Cerebellar nuclear complex (tissue), 1 donor: Measurements from ENCODE around the gene CUEDC2.

ENCODE experiments used
- DNase-seq, 2 experiments: peaks; one replicate each; lab custom pipeline; 2025; lab: John Stamatoyannopoulos, UW

CUEDC2 gene, protein sequence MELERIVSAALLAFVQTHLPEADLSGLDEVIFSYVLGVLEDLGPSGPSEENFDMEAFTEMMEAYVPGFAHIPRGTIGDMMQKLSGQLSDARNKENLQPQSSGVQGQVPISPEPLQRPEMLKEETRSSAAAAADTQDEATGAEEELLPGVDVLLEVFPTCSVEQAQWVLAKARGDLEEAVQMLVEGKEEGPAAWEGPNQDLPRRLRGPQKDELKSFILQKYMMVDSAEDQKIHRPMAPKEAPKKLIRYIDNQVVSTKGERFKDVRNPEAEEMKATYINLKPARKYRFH

DNA sequence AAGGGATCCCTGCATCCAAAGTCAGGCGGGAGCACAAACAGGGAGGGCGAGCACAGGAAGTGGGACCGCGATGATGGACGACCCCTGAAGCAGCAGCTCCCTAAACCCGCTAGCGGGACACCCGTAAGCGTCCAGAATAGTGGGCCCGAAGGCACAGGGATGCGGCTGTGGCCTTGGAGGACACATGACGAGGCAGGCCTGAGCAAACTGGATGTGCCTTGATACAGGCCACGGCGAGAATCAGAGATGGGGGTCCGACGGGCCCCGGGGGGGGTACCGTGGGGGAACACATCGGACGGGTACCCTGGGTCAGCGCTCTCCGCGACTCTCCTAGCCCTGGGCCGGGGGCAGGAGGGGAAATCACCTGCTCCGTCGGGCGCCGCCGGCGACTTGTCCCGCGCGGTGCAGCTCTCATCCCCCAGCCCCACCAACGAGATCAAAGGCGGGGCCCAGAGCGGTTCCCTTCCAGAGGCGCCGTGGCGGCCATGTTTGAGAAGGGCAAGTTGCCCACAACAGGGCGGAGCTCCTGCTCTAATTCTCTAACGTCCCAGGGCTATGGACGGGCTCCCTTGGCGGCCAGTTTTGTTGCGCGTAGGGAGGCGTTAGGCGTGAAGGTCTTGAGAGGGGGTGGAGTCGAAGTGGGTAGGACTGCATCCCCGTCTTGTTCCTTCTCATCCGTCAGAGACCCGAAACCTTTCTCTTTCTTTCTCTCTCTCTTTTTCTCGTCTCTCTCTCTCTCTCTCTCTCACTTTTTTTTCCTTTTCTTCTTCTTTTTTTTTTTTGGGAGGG lies at the start of gene CUEDC2:
TSS of gene CUEDC2 (minus strand) at position 413 of the 789 bp plus-strand sequence. CDS start 7,386 bp downstream, outside the sequence.
- peak; percentile 90 to 92 for DNase-seq

DNA sequence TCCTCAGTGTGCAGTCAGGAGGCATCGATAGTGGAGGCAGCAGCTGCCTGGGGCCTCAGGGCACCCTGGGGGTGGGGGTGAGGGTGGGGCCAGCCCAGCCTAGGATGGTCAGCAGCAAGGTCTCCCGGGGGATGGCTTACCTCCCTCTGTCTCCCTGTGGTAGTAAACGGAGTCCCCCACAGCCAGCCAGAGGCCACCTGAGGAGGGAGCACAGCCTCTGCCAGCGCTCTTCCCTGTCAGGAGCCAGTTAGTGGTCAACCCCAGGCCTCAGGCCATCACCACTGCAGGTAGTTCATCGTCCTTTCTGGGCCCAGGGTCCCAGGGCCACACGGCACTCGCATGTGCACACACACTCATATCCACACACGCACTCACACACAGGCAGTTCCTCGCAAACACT lies 48.0 kb upstream of the CUEDC2 start:
- DNase-seq: no peak

DNA sequence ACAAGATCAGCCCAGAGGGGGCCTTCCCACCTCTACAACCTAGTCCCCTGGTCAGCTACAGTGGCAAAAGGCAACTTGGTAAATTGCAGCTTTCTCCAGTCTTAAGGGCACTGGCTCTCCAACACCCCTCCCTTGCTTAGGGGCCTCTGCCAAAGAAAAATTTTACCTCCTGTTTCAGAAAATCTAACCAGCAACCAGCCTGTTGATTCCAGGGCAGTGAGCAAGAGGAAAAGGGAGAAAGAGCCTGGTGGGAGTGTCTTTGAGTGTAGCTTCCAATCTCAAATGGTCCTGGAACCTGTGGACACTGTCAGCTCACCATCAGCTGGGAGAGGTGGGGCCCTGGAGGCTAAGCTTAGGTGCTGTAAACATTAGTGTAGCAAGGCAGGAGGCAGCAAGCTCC lies 47.3 kb upstream of the CUEDC2 start:
- no peak for DNase-seq

DNA sequence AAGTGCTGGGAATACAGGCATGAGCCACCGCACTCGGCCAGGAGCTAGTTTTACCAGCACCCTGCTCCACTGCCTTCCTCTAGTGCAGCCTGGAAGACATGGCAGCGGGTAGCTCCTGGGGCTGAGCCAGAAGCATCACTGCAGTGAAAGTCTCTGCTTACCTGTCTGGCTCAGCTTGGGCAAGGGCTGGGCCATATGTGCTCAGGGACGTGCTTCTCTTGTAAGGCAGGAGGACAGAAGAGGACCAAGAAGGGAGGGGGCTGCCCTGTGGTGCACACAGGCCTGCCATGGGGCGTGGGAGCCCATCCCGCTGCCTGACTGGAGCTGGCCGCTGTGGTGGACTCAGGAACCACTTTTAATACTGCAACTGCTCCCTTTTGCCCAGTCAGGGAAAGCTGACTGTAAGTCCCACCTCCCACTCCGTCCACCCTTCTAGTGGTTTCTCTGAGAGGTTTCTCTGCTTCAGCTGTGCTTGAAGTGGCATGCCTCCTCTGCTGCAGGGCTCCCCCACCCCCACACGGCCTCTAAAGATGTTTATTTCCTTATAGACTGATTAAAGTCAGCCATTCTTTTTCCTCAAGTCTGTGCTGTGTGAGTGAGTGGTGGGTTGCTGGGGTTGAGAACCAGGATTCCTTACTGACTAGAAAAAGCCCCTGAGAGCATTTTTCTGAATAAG lies 44.2 kb upstream of the CUEDC2 start:
- no peak for DNase-seq

DNA sequence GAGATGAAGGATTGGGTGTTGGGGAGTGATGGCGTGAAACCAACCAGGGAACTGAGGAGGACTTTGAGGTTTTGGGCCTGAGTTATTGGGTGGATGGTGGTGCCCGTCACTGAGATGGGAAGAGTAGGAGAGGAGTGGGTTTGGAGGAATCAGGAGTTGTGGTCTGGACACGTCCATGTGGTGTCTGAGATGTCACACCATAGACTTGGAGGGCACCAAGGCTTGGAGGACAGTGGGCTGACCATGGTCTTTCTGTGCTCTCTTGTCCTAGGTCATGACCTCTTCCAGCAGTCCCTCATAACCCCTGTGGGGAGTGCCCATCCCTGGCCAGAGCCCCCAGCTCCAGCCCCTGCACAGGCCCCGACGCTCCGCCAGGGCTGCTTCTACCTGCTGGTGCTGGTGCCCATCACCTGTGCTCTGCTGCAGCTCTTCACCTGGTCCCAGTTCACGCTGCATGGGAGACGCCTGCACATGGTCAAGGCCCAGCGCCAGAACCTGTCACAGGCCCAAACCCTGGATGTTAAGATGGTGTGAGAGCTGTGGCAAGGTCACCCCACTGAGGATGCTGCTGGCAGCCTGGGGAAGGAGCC lies 43.2 kb upstream of the CUEDC2 start:
- no peak for DNase-seq

DNA sequence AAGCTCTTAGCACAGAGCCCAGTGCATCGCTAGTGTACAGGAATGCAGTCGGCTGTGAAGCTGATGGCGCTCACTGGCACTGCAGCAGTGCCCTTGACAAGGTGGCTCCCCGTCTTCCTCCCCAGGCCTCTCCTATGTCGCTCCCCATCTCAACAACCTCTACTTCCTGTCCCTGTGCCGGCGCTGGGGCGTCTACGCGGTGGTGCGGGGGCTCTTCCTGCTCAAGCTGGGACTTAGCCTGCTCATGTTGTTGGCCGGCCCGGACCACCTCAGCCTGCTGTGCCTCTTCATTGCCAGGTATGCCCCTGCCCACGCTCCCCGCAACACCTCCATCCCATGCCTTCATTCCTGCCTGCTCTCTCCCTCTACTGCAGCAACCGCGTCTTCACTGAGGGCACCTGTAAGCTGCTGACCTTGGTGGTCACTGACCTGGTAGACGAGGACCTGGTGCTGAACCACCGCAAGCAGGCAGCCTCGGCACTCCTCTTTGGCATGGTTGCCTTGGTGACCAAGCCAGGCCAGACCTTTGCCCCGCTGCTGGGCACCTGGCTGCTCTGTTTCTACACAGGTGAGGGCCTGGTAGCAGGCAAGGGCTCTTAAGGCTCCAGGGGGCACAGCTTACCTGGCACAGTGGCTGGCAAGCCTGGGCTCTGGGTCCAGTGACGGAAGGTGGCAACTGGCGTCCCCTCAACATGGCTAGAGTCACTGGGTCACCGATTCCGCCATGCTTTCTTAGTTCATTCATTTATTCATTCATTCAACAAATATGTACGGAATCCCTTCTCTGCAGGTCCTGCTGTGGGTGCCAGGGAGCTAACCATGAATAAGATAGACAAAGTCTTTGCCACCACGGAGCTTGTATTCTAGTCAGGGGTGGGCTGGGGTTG lies 41.3 kb upstream of the CUEDC2 start:
- no peak for DNase-seq

DNA sequence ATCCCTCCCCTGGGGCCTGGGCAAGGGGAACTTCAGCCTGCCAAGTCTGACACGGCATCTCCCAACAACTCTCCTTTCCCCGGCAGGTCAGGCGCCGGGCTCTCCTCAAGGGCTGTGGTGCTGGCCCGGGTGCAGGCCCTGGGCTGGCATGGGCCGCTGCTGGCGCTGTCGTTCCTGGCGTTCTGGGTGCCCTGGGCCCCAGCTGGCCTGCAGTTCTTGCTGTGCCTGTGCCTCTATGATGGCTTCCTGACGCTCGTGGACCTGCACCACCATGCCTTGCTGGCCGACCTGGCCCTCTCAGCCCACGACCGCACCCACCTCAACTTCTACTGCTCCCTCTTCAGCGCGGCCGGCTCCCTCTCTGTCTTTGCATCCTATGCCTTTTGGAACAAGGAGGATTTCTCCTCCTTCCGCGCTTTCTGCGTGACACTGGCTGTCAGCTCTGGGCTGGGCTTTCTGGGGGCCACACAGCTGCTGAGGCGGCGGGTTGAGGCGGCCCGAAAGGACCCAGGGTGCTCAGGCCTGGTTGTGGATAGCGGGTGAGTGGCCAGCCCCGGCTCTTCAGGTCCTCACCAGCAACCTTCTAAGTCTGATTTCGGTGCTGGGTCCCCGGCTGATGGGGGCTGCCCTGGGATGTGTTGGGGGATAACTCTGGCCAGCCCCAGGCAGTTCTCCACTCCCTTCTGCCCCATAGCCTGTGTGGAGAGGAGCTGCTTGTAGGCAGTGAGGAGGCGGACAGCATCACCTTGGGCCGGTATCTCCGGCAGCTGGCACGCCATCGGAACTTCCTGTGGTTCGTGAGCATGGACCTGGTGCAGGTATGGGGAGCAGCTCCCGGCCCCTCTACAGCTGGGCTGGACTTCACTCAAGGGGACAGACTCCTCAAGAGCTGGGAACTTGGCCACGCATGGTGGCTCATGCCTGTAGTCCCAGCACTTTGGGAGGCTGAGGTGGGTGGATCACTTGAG lies 38.5 kb upstream of the CUEDC2 start:
- no peak for DNase-seq

DNA sequence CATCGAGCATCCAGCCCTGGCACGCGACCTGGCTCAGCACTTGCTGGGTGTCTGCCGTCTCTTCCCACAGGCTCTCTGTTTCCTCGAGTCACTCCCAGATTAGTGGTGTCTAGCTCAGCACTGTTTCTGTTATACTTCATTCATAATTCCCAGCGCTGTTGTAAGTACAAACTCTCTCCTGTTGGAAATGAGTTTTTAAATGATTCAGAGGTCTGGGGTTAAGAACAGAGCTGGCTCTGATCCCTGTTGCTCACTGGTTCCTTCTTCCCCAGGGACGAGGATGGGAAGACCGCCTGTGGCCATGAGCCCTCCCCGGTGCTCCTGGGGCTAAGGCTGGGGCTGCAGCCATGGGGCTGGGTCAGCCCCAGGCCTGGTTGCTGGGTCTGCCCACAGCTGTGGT lies 36.3 kb upstream of the CUEDC2 start:
- no peak for DNase-seq

DNA sequence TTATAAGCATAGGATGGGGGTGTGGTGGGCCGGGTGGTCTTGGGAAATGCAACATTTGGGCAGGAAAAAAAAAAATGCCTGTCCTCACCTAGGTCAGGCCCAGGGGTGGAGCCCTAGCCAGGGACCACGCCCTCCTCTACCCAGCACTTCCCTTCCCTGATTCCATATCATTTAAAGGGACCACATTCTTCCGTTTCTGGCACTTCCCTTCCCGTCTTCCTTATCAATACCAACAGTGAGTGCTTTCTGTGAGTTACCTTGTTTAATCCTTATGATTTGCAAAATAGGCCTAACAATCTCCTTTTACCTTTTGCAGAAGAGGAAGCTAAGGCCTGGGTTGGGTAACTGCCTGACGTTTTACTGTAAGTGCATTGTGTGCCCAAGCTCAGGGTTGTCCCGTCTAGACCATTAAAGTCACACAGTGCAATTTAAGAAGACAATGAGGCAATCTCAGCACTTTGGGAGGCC lies 35.6 kb upstream of the CUEDC2 start:
- DNase-seq: no peak

DNA sequence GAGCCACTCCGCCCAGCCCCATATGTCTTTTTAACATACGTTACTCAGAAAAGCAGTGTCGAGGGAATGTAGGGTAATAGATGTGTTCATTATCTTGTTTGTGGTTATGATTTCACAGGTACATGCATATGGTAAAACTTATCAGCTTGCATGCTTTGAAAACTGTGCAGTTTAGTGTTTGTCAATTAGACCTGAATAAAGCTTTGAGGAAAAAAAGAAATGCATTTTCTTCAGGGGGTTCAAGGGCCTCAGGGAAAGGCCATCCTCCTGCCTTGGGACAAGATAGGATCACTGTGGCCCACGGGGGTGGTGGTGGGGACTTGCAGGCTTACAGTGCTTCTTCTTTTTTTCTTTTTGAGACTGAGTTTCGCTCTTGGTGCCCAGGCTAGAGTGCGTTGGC lies 34.9 kb upstream of the CUEDC2 start:
- DNase-seq: no peak

DNA sequence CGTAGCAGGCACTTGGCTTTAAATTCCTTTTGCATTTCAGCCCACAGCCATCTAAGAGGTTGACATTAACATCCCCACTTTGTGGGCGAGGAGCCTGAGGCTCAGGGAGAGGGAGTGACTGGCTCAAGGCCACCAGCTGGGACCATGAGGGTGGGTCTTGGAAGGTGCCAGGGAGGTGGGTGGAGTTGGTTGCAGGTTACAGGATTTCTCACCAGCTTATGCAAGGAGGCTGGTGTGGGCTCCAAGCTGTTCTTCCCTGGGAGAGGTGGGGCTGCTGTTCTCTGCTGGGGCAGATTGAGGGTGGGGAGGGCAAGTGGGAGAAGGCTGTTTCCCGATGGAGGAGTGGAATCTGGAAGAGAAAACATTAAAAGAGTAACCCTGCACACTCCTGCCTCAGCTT lies 33.1 kb upstream of the CUEDC2 start:
- no peak for DNase-seq

DNA sequence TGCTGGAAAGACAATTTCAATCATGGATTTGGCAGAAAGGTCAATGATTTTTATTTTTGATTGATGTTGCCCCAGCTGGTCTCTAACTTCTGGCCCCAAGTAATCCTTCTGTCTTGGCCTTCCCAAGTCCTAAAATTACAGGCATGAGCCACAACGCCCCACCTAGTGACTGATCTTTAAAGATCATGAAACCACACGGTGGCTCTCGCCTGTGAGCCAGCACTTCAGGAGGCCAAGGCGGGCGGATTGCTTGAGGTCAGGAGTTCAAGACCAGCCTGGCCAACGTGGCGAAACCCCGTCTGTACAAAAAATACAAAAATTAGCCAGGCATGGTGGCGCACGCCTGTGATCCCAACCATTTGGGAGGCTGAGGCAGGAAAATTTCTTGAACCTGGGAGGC lies 31.6 kb upstream of the CUEDC2 start:
- no peak for DNase-seq

DNA sequence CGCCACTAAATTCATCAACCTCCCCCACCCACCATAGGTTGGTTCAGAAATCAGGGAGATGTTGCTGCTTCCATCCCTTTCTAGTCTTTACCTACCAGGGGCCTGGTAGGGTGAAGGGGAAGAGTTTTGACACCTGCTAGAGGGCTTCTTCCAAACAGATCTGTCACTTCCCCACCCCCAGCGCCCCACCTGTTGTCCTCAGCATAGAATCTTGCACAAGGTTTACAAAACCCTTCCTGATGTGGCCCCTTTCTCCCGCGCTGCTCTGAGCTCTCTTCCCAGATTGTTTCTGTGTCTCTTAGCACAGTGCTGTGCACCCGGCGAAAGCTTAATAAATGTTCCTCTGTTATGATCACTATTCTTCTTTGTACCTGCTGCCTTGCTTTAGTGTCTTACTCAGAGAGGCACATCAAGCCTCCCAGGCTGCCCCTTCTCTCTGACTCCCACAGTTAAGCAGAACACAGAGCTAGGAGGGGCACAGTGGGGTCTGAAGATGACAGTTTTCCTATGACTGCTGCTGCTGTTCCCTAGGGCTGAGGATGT lies 30.2 kb upstream of the CUEDC2 start:
- DNase-seq: no peak

DNA sequence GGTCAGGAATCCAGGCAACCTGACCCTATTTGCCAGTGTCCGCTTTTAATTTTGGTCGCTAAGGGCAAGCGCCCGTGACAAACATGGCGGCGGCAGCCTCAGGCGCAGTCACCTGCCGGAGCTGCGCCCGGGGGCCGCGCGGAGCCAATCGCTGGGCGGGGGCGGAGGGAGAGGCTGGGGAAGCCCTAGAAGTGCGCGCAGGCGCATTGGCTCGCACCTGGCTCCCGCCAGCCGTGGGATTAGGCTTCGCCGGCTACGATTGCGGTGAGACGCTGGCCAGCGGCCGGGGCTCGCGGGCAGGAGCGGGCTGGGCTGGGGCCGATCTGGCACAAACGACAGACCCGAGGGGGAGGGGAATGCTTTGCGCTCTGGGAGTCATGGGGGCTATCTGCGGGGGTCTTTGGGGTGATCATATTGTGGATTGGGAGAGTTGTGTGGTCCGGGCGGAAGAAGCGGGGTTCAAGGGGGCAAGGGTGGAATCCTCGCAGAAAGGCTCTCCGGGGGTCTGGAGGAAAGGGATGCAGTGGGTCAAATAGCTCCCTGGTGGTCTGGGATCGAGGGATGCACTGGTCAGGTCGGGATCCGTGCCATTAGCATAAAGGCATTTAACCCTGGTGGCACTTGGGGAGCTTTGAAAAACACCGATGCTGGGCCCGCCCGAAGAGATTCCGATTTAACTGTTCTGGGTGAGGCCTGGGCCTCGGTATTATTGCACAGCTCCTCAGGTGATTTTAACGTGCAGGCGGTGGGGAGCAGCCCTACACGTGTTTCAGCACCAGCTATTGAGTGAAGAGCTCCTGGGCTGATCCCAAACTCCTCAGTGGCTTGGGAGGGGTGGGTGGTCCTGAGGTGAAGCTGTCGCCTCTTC lies 29.0 kb upstream of the CUEDC2 start:
- DNase-seq: peak; percentile 43 to 85

DNA sequence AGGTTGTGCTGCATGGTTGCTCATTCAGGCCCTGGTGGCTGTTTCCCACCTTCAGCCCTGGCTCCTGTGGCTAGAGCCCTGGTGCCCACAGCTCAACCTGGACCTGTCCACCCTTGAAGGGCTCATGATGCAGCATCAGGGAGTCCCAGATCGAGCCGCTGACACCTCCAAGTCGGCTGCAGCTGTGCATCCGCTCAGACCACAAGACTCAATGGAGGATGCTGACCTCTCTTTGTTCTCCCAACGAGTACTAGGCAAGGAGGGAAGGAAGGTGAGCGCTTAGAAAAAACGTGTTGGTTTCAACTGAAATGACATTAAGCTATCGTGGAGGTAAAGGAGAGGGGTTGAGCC lies 28.4 kb upstream of the CUEDC2 start:
- DNase-seq: no peak

DNA sequence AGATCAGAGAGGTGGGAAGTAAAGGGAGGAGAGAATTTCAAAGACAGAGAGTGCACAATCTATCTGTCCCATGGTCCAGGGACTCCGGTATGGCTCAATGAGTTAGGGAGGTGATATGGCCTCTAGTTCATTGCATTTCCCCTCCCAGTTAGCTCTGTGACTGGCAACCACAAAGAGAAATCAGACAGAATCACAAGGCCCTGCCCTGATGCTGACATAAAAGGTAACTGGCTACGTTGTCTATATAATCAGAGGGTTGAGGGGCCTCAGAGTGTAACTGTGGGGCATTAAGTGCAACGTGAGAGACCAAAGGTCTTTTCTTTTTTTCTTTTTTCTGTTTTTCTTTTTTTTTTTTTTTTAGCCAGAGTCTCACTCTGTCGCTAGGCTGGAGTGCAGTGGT lies 26.3 kb upstream of the CUEDC2 start:
- DNase-seq: no peak

DNA sequence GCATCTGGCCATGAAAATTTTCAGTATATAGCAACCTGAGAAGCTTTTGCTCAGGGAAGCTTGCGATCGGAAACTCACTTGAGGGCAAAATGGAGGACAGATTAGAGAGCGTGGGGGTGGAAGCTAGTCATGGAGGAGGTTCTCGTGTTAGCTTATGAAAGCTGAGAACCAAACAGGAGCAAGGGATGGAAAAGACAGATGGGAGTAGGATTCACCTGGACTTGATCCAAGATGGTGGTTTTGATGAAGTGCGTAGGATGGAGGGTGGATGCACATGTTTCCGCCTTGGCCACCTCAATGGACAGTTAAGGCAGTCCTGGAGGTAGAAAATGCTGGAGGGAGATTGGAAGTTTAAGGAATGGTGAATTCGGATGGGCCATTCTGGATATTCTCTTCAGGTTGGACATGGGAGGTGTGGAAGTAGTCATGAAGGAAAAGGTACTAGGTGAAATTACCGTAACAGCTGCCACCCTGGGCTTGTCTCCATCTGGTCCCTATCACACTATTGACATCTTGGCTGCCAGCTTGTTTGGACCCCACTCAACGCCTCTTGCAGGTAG lies 25.3 kb upstream of the CUEDC2 start:
- DNase-seq: peak in 1 of 2 experiments; percentile 16

DNA sequence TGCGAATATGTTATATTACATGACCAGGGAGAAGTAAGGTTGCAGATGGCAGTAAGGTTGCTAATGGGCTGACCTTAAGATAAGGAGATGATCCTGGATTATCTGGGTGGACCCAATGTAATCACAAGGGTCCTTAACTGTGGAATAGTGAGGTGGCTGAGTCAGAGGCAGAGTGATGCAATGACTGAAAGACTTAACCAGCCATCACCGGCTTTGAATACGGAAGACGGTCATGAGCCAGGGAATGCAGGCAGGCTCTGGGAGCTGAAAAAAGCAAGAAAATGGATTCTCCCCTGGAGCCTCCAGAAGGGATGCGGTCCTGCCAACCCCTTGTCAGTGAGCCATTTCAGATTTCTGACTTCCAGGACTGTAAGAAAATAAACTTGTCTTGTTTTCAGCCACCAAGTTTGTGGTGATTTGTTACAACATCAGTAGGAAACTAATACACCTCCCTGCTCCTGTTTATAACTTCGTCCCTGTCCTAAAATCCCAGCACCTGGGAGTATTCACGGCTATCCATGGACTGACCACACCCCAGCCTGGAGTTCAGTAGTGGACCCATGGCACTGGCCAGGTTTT lies 23.6 kb upstream of the CUEDC2 start:
- no peak for DNase-seq
